Measurements from ENCODE around the gene TLE1.
"Not testable (repeated sequence)": the region's sequence is repeated elsewhere in the genome, so short reads cannot be mapped to it uniquely, and the experiment has no call there.

The TLE1 gene

GRCh38 chr9:81652058-81652687 is 37.2 kb downstream of the TLE1 start:
- DNase-seq, result no peak

- no peak for DNase-seq
These were observed 38.5 kb downstream of the TLE1 start for GRCh38 chr9:81650586-81651515.

- DNase-seq, result no peak
These were observed 39.7 kb downstream of the TLE1 start for GRCh38 chr9:81649475-81650240.

- no peak for DNase-seq
These were observed 40.5 kb downstream of the TLE1 start for GRCh38 chr9:81648891-81649290.

- DNase-seq, result no peak
These were observed 43.0 kb downstream of the TLE1 start for GRCh38 chr9:81646337-81646736.

- DNase-seq, result not testable (repeated sequence)
These were observed 44.8 kb downstream of the TLE1 start for GRCh38 chr9:81644513-81644912.

- DNase-seq, result no peak
These were observed 52.1 kb downstream of the TLE1 start for GRCh38 chr9:81637276-81637675.

GRCh38 chr9:81636255-81636599 is 53.1 kb downstream of the TLE1 start:
- no peak for DNase-seq

GRCh38 chr9:81635521-81636254 is 53.7 kb downstream of the TLE1 start:
- DNase-seq, result peak; percentile 78

GRCh38 chr9:81634915-81635516 is 54.3 kb downstream of the TLE1 start:
- DNase-seq, result peak; percentile 57

GRCh38 chr9:81633952-81634854 is 55.1 kb downstream of the TLE1 start:
- no peak for DNase-seq

GRCh38 chr9:81632599-81632998 is 56.7 kb downstream of the TLE1 start:
- DNase-seq, result peak; percentile 83

- DNase-seq, result no peak
These were observed 58.1 kb downstream of the TLE1 start for GRCh38 chr9:81631218-81631745.

GRCh38 chr9:81629440-81629839 is 59.9 kb downstream of the TLE1 start:
- DNase-seq, result no peak

GRCh38 chr9:81628897-81629296 is 60.5 kb downstream of the TLE1 start:
- peak; percentile 13 for DNase-seq

- no peak for DNase-seq
These were observed 61.9 kb downstream of the TLE1 start for GRCh38 chr9:81627481-81627880.

- peak; percentile 53 for DNase-seq
These were observed 62.8 kb downstream of the TLE1 start for GRCh38 chr9:81626511-81626910.

GRCh38 chr9:81625969-81626368 is 63.4 kb downstream of the TLE1 start:
- DNase-seq, result no peak

GRCh38 chr9:81623778-81624177 is 65.6 kb downstream of the TLE1 start:
- no peak for DNase-seq

- DNase-seq, result no peak
These were observed 66.7 kb downstream of the TLE1 start for GRCh38 chr9:81622471-81623255.

All from fibroblast of skin of right biceps (primary cell).